ENCODE measurements around the gene FABP1.

The FABP1 gene

GRCh38 chr2:88125344-88125923 is 2.4 kb downstream of the FABP1 start:
- no peaks in the 10 kb centered on the region for H3K36me3 ChIP-seq (ENCODE audit: control insufficient read depth, insufficient read depth, low read length)
- no peaks in the 10 kb centered on the region for H3K4me1 ChIP-seq (ENCODE audit: control insufficient read depth, insufficient read depth, low read length, poor library complexity, severe bottlenecking)
- no CpG with 5 or more reads among the region's 3 CpGs for WGBS, 2 experiments (ENCODE audit: insufficient coverage in 2 of 2)
- no peak overlapping the region for H3K27ac ChIP-seq (ENCODE audit: low read depth, low read length, severe bottlenecking)
- H3K9me3 ChIP-seq (ENCODE audit: control insufficient read depth, low read length) = no peaks in the 10 kb centered on the region
- H3K4me3 ChIP-seq (ENCODE audit: extremely low read depth, insufficient read depth, low read length, poor library complexity, severe bottlenecking) = no peak overlapping the region

GRCh38 chr2:88123975-88124917 is 3.6 kb downstream of the FABP1 start:
- no peaks in the 10 kb centered on the region for H3K9me3 ChIP-seq (ENCODE audit: control insufficient read depth, low read length)
- H3K27ac ChIP-seq (ENCODE audit: low read depth, low read length, severe bottlenecking) = no peak overlapping the region
- 80 to 87% methylated on average over 3 to 7 of the region's 9 CpGs for WGBS, 2 experiments (ENCODE audit: insufficient coverage in 2 of 2)
- H3K4me3 ChIP-seq (ENCODE audit: extremely low read depth, insufficient read depth, low read length, poor library complexity, severe bottlenecking) = no peak overlapping the region
- no peaks in the 10 kb centered on the region for H3K36me3 ChIP-seq (ENCODE audit: control insufficient read depth, insufficient read depth, low read length)
- H3K4me1 ChIP-seq (ENCODE audit: control insufficient read depth, insufficient read depth, low read length, poor library complexity, severe bottlenecking) = no peaks in the 10 kb centered on the region

DNA sequence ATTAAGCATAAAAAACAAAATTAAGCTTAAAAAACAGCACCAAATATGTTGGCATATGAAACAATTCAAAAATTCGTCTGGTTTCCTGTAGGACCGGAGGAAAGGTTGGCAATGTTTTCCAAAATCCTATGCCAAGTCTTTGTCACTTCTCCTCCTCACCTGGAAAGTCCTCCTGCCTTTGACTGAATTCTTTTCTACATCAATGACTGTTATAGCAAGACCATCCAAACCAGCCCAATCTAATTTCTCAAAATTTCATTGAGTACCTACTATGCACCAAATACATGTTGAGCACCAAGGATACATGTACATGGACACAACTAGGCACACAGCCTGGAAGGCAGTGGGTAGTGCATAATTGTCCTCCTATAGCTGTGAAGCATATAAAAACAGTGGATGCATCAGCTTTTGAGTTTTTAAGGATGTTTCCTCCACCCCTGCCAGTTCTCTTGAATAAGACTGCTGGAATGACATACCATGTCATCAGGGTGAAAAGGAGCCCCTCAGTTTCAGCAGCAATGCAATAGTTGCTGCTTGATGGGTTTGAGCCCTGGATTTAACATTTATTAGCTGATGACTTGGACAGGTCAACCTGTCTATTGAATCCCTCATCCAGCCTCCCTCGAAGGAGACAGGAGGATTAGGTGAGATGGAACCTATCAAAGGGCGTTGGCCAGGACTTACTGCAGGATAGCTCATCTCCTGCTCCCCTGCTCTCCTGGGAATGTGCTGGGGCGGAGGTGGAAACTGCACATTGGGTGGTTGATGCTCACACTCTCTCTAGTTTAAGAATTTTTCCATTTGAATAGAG is 4.5 kb downstream of the FABP1 start:
- no peaks in the 10 kb centered on the region for H3K36me3 ChIP-seq (ENCODE audit: control insufficient read depth, insufficient read depth, low read length)
- no peak overlapping the region for H3K27ac ChIP-seq (ENCODE audit: low read depth, low read length, severe bottlenecking)
- H3K4me3 ChIP-seq (ENCODE audit: extremely low read depth, insufficient read depth, low read length, poor library complexity, severe bottlenecking) = no peak overlapping the region
- no peaks in the 10 kb centered on the region for H3K9me3 ChIP-seq (ENCODE audit: control insufficient read depth, low read length)
- H3K4me1 ChIP-seq (ENCODE audit: control insufficient read depth, insufficient read depth, low read length, poor library complexity, severe bottlenecking) = no peaks in the 10 kb centered on the region
- WGBS, 2 experiments (ENCODE audit: insufficient coverage in 2 of 2) = 31 to 63% methylated on average over 2 to 4 of the region's 5 CpGs

DNA sequence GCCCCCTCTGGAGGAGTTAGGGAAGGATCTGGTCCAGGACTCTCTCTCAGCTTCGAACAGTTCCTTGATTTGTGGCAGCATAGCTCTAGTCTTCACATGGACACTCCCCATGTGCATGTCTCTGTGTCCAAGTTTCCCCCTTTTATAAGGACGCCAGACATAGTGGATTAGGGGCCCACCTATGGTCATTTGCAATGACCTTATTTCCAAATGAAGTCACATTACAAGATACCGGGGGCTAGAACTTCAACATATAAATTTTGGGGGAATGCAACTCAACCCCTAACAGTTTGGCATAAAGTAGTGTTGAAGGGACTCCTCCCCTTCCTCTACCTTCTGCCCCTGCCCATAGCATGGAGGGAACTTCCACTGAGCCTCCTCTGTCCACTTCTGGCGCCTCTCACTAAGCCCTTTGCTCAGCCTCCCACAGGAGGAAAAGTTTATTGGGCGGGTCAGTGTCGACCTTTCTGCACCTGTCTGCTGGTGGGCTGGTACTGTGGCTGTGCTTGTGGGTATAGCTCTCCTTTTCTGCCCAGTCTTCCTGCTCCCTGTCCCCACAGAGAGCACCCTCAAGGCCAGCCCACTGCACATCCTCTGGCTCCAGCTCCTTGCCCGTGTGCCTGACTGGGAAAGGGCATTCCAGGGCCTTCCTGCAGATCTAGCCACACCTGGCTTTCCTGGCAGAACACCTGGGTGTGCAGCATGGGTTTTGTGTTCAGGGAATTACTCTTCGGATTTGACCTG is 5.5 kb downstream of the FABP1 start:
- no peaks in the 10 kb centered on the region for H3K4me1 ChIP-seq (ENCODE audit: control insufficient read depth, insufficient read depth, low read length, poor library complexity, severe bottlenecking)
- H3K4me3 ChIP-seq (ENCODE audit: extremely low read depth, insufficient read depth, low read length, poor library complexity, severe bottlenecking) = no peak overlapping the region
- WGBS, 2 experiments (ENCODE audit: insufficient coverage in 2 of 2) = 89% methylated on average over 5 to 8 of the region's 8 CpGs
- H3K9me3 ChIP-seq (ENCODE audit: control insufficient read depth, low read length) = no peaks in the 10 kb centered on the region
- H3K27ac ChIP-seq (ENCODE audit: low read depth, low read length, severe bottlenecking) = no peak overlapping the region
- no peaks in the 10 kb centered on the region for H3K36me3 ChIP-seq (ENCODE audit: control insufficient read depth, insufficient read depth, low read length)

GRCh38 chr2:88121678-88122077 is 6.2 kb downstream of the FABP1 start:
- Histone ChIP-seq H3K4me3 (ENCODE audit: extremely low read depth, insufficient read depth, low read length, poor library complexity, severe bottlenecking) (no peak overlapping the region), H3K27ac (ENCODE audit: low read depth, low read length, severe bottlenecking) (no peak overlapping the region), H3K9me3 (ENCODE audit: control insufficient read depth, low read length) (no peaks in the 10 kb centered on the region), H3K4me1 (ENCODE audit: control insufficient read depth, insufficient read depth, low read length, poor library complexity, severe bottlenecking) (no peaks in the 10 kb centered on the region), H3K36me3 (ENCODE audit: control insufficient read depth, insufficient read depth, low read length) (no peaks in the 10 kb centered on the region)
- 83 to 94% methylated on average over 2 to 3 of the region's 4 CpGs for WGBS, 2 experiments (ENCODE audit: insufficient coverage in 2 of 2)

DNA sequence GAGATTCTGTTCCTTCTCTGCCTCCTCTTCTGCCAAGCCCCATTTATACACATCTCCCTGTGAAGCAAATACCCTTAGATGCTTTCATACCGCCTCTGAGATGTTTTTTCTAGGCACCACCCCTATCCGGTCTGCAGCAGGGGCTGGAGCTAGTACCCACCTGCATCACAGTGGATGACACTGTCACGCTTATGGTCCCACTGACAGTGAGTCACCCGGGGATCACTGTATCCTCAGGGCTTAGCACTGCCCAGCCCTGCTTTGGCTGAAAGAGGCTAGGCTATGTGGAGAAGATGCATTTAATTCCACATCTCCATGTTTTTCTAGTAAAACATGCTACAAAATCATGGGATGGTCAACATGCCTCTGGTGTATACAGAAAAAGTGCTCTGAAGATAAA is 9.9 kb downstream of the FABP1 start:
- 89 to 90% methylated on average over 2 to 4 of the region's 4 CpGs for WGBS, 2 experiments (ENCODE audit: insufficient coverage in 2 of 2)
- Histone ChIP-seq H3K36me3 (ENCODE audit: control insufficient read depth, insufficient read depth, low read length) (no peaks in the 10 kb centered on the region), H3K4me1 (ENCODE audit: control insufficient read depth, insufficient read depth, low read length, poor library complexity, severe bottlenecking) (no peaks in the 10 kb centered on the region), H3K4me3 (ENCODE audit: extremely low read depth, insufficient read depth, low read length, poor library complexity, severe bottlenecking) (no peak overlapping the region), H3K9me3 (ENCODE audit: control insufficient read depth, low read length) (no peaks in the 10 kb centered on the region), H3K27ac (ENCODE audit: low read depth, low read length, severe bottlenecking) (no peak overlapping the region)

DNA sequence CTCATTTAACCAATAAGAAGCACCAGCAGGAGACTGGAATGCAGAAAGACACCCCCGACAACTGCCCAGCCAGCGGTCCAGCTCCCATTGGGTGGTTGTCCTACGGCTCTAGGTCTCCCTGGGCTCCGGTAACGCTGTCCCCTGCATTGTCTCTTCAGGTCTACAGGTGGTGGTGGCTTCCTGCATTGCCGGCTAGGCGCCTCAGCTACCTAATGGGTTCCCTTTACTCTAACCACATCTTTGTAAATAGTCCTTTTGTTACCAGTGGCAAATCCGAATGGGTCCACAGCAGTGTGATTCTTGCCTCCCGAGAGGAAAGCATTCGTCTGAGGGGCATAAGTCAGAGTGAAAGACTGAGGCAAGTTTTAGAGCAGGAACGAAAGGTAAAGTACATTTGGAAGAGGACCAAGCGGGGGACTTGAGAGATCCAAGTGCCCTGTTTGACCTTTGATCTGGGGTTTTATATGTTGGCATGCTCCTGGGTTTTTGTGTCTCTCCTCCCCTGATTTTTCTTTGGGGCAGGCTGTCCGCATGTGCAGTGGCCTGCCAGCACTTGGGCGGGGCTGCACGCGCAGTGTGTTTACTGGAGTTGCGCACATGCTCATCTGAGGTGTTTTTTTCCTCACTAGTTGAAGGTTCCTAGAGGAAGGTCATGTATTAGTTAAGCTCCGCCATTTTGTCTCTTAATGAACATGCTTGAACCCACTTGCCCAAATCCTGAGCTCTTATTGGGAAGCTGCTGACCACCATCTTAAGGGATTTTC is 11.0 kb downstream of the FABP1 start:
- Histone ChIP-seq H3K4me3 (ENCODE audit: extremely low read depth, insufficient read depth, low read length, poor library complexity, severe bottlenecking) (no peak overlapping the region), H3K27ac (ENCODE audit: low read depth, low read length, severe bottlenecking) (no peak overlapping the region), H3K36me3 (ENCODE audit: control insufficient read depth, insufficient read depth, low read length) (no peaks in the 10 kb centered on the region), H3K4me1 (ENCODE audit: control insufficient read depth, insufficient read depth, low read length, poor library complexity, severe bottlenecking) (peaks cover 1% of the 10 kb centered on the region), H3K9me3 (ENCODE audit: control insufficient read depth, low read length) (no peaks in the 10 kb centered on the region)
- 91 to 93% methylated on average over 12 to 13 of the region's 18 CpGs for WGBS, 2 experiments (ENCODE audit: insufficient coverage in 2 of 2)

GRCh38 chr2:88115825-88116518 is 11.9 kb downstream of the FABP1 start:
- H3K9me3 ChIP-seq (ENCODE audit: control insufficient read depth, low read length) = no peaks in the 10 kb centered on the region
- H3K36me3 ChIP-seq (ENCODE audit: control insufficient read depth, insufficient read depth, low read length) = no peaks in the 10 kb centered on the region
- no peak overlapping the region for H3K4me3 ChIP-seq (ENCODE audit: extremely low read depth, insufficient read depth, low read length, poor library complexity, severe bottlenecking)
- WGBS, 2 experiments (ENCODE audit: insufficient coverage in 2 of 2) = 91 to 92% methylated on average over 6 to 8 of the region's 10 CpGs
- H3K4me1 ChIP-seq (ENCODE audit: control insufficient read depth, insufficient read depth, low read length, poor library complexity, severe bottlenecking) = peaks cover 2% of the 10 kb centered on the region
- no peak overlapping the region for H3K27ac ChIP-seq (ENCODE audit: low read depth, low read length, severe bottlenecking)

- Histone ChIP-seq H3K27ac (ENCODE audit: low read depth, low read length, severe bottlenecking) (no peak overlapping the region), H3K4me3 (ENCODE audit: extremely low read depth, insufficient read depth, low read length, poor library complexity, severe bottlenecking) (no peak overlapping the region), H3K36me3 (ENCODE audit: control insufficient read depth, insufficient read depth, low read length) (no peaks in the 10 kb centered on the region), H3K4me1 (ENCODE audit: control insufficient read depth, insufficient read depth, low read length, poor library complexity, severe bottlenecking) (peaks cover 2% of the 10 kb centered on the region), H3K9me3 (ENCODE audit: control insufficient read depth, low read length) (no peaks in the 10 kb centered on the region)
- WGBS, 2 experiments (ENCODE audit: insufficient coverage in 2 of 2) = 76 to 82% methylated on average over 4 to 5 of the region's 5 CpGs
Measured at GRCh38 chr2:88114889-88115288, 13.0 kb downstream of the FABP1 start.

All from mesodermal cell (in vitro differentiated cells).